ELF-1 (cell line): ENCODE results near the gene MIB1.
A peak's percentile ranks its signal among the peaks of the same experiment; 100 is the strongest.

Experiments
- DNase-seq: peaks from one replicate; pipeline ENCODE4 v3.0.0-alpha.2; 2016; ENCODE audit warnings: low read depth, low spot score

MIB1 gene

DNA sequence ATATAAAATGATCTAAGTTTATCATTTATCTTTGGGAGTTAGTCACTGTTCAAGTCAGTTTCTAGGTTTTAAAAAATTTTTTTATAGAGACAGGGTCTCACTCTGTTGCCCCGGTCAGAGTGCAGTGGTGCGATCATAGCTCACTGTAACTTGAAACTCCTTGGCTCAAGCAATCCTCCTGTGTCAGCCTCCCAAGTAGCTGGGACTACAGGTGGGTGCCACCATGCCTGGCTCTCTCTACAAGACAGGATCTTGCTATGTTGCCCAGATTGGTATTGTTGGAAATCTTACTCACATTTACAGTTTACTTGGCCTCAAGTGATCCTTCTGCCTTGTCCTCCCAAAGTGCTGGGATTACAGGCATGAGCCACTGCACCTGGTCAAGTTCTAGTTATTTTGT, 74.5 kb downstream of the MIB1 start:
- DNase-seq: no peak

DNA sequence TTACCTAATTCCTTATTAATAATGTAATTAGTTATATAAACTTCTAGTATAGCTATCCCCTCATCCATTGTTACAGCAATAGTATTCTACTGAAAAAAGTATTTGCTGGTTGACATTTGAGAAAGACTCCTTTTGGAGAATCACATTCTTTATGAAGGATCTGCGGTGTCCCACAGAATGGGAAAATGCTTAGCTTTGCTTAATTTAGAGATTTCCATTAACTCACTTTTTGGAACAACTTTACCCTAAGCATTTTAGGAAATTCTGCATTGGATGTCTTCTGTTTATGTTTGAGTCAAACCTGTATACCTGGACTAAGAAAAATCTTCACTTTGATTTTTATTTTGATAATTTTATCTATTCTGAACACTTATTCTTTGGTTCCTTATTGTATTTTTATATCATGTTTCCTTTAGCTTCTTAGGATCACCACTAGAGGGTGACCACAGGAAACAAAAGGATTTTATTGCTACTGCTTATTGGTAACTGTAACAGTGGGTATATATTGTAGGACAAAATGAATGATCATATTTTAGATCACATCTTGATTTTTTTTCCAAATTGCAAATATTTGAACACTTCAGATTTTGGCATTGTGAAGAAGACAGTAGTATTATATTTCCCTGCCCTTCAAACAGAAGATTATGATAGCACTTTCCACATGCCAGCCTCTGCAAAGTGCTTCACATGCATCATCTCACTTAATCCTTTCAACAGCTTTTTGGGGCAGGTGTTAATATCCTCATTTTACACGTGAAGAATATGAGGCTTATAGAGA, 79.6 kb downstream of the MIB1 start:
- no peak for DNase-seq

DNA sequence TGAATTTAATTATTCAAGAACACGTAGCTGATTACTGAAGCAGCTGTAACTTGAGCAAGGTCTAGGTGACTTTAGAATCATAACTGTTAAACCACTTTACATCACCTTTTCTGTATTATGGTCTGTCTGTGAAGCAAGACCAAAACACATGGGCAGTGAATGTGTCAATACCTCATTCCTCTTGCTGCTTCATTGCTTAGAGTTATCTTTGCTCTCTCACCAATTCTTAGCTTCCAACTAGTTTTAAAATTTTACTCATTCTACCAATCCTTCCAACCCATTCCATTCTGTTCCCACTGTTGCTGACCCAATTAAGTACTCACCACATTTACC, 80.2 kb downstream of the MIB1 start:
- DNase-seq: no peak

DNA sequence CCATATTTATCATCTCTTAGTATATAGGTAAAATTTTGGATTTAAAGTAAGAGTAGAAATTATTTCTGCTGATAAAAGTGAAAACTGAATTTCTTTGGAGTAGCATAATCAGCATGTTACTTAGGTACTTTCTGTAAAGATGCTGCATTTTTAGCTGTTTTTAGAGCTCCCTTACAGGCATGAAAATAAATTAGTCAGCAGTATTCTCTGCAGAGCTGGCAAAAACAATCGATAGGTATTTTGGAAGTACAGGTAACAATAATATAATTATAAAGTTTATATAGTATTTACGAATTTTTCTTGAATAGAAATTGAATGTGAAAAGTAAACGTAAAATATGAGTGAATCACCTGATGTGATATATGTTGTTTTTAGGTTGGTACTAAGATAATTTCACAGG, 83.3 kb downstream of the MIB1 start:
- DNase-seq: no peak

DNA sequence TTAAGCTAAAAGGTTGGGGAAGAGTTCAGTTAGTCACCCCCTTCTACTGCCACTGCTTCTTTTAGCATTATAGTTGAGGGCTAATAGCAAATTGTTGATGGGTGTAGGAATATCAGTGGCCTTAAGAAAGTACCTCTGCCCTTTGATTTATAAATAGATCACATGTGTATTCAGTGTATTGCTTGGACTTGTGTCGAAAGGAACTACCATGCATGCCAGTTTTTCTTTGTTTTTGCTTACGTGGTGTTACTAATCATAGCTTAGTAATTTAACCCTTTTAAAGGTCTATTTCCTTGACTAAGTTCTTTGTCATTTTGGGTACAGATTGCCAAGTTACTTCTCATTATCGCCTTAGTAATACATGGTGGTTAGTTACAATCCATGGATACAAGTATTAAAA, 85.6 kb downstream of the MIB1 start:
- DNase-seq: no peak

DNA sequence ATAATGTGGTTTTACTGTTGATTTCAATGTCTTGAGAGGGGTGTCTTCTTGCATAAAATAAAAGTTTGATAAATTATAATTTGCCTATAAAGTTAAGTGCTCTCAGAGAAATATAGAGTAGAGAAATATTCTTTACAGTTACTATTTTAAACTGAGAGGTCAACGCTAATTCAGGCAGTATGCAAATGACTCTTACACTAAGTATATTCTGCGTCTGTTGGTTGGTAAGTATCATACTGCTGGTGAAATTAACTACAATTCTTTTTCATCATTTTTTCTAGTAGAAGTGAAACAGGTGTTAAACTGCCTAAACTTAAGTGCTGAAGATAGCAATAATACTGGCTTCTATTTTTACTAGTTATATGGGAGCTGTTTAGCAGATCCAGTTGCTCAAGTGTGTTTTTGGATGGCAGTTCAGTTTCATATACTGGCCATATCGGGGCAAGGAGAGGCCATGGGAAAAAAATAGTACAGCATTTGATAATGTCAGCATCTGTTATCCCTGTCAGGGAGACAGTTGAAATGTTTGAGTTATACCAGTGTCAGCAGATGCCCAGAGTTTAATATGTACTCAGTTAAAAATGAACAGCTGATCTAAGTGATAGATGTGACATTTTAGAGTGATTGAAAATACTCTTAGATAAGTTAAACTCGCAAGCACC, 86.2 kb downstream of the MIB1 start:
- no peak for DNase-seq

DNA sequence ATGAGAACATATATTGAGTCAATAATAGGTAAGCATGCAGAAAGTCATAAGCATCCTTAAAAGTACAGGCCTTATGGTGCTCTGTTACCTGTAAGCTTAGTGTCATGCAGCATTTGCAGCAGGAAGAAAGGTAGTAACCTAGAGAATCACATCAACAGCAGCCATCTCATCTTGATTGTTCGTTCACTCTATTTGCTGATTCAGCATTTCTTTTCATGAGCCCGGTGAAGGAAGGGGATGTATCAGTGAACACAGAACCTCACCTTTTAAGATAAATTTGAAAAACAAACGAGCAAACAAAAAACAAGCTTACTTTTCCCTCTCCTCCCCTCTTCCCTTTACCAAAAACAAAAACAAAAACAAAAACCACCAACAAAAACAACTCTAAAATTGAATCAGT, 89.9 kb downstream of the MIB1 start:
- no peak for DNase-seq

DNA sequence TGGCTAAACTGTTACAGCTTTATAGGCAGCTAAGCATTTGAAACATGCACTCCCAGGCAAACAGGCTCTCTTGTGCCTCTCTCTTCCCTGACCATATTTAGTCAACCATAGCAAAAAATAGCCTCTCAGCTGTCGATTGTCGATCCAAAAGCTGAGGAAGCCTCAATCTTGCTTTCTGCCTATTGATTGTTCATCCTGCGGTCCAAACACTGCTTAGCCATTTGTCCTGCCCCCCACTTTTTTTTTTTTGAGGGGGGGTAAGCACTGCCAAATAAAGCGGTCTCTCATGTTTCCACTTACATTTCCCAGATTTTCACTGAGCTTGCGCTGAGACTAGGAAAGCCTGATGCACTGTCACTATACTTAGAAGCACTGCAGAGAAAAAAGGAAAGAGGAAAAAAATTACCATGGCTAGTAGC, 90.8 kb downstream of the MIB1 start:
- peak; percentile 7 for DNase-seq

DNA sequence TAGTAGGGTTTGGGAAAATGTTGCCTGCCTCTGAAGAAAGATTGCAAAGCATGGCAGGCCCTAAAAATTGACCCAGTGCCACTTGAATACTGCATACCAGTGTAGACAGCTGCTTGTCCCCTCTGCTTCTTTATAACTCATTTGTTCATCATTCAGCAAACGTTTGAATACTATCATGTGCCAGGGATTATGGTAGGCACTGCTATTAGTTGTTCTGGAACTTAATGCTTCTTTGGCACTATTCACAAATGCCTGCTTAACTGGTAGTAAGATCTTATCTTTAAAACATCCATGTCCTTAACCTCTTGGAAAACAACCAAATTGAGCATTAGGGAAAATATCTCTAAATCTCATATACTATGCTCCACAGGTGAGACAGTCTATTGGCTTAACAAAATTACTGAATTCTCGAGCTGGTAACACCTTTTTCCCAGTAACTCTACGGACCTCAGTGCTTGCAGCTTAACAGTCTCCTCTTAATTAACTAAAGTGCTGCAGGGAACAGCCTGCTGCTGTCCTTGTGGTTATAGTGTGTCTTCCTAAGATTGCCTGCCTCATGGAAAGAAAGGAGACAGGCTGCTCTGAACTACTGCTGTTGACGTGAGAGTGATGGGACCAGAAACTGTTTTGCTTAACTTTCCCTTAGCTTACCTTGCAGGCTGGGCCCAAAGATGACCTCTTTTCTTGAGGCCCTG, 93.2 kb downstream of the MIB1 start:
- DNase-seq: no peak

DNA sequence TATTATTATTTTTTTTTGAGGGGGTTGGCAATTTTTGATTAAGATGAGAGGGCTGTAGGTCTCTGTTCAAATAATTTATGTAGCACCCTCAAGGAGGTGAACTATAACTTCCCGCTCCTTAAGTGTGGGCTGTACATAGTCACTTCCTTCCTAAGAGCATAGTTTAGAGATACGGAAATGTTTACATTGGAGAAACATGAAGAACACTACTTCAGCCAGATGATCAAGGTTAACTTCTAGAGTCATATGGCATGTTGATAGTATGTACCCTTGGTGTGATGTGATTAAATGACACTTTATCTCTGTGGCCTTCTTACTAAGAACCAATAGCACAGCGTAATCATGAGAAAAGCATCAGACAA, 93.7 kb downstream of the MIB1 start:
- no peak for DNase-seq

DNA sequence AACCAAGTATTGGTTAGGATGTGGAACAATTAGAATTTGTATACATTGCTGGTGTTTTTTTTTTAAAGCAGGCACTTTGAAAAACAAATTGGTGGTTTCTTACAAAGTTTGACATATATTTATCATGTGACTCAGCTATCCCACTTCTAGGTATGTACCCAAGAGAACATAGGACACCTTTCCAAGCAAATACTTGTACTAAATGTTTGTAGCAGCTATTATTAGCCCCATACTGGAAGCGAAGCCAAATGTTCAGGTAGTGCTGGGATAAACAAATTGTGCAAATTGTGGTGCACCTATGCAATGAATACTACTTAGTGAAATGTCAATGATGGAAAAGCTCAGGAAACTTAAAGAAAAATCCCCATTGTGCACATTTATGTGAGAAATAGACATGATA, 101.0 kb downstream of the MIB1 start:
- DNase-seq: no peak

DNA sequence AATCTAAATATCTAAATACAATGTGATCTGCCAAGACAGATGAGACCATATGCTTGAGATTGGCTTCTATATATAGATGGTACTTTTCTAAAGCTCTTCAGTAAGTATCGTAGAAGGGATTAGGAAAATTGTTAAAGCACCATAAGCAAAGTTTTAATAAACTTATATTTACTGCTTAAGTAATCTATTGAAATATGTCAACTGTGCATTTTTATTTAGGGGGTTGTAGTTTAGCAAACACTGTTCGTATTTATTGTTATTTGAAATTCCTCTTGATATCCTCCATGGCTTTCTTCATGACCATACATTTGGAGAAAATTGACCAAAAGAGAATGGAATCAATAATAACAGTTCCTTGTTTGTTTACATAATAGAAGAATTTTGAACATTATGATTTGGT, 102.7 kb downstream of the MIB1 start:
- no peak for DNase-seq

DNA sequence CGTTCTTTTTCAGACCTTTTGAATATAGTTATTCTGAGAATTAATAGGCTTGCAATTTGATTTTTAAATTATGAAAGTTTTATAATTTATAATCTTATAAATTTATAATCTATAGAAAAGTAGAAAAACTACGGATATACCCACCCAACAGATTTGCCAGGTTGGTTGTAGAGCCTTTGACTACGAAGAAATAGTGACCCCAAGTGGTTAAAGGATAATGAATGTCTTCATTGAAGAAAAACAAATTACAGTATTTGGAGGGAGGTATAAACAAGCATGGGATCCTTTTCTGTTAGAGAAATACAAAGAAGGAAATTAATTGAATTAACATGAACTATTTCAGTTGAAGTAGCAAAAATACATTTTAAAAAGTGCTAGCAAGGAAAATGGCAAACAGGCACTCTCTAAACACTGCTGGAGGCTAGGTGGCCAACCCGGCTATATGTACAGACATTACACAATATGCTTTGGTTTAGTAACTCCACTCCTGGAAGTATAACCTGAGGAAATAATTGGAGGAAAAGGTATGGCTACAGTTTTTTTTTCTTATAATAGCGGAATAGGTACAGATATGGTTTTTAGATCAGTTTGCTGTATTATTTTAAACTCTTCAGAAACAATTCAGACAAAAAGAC, 110.9 kb downstream of the MIB1 start:
- DNase-seq: no peak

DNA sequence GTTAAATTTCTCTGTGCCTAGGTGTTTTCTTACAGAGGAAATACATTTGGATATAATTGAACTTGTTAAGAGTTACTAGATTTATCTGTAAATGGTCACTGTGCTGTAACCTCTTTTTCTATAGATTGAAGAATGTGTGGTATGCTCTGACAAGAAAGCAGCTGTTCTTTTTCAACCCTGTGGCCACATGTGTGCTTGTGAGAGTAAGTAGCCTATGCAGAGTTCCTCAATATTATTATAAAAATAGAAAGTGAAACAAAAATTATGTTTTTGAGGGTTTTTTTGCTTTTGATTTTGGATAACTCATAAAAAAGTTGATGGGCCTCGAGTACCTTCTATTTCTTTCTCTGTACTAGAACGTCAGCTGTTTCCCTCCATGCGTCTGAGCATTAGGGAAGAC, 112.4 kb downstream of the MIB1 start:
- no peak for DNase-seq

DNA sequence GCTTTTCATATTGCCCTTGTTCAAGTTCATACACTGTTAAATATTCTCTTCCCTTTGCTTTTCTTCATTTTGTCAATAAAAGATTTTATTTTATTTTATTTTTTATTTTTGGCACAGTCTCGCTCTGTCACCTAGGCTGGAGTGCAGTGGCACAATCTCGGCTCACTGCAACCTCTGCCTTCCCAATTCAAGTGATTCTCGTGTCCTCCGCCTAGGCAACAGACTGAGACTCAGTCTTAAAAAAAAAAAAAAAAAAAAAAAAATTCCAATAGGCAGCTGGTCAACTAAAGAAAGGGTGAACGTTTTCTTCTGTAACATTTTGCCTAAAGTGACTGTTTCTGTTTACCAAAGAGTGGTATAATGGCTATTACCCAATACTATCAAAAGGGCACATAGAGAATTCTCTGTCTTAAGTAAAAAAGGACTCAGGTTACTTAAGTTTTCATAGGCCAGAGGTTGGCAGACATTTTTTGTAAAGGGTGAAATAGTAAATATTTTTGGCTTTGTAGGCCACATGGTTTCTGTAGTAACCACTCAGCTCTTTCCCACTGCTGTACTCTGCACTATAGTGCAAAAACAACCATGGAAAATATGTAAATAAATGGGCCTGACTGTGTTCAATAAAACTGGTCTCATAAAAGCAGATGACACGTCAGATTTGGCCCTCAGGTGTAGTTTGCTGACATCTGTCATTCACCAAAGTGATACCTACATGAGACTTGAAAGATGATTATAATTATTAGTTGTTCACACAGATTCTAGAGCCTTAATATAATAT, 113.4 kb downstream of the MIB1 start:
- no peak for DNase-seq

DNA sequence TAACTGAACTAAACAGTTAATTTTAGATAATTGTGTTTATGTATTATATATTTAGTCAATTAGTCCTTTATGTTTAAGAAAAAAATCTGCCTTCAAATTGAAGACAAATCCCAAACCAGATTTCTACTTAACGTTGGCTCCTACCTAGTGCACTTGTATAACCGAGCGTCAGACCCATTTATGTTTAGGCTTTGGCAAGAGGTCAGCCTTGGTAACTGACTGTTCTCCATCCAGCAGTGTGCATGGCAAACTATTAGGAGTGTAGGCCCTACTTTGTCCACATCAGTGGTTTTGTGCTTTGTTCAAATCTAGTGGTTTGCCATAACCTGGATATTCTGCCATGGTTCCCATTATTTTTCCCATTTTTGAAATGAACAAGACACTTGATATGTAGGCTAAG, 114.8 kb downstream of the MIB1 start:
- no peak for DNase-seq

DNA sequence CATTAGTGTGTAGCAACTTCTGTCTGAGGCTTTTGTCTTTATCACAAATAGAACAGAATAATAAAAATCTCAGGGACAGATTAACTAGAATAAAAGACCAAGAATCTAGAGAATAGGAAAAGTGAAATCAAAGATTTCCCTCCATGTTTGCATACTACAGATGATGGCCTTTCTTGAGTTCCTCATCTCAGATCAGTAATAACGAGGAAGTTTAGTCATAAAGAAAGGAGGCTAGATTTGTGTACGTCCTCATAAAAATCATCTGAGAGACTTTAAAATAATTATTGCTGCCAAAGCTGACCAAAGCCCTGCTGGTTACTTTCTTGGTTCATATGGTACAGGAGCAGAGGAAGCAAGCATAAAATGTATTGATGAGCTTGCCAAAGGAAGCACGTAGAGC, 117.3 kb downstream of the MIB1 start:
- no peak for DNase-seq

DNA sequence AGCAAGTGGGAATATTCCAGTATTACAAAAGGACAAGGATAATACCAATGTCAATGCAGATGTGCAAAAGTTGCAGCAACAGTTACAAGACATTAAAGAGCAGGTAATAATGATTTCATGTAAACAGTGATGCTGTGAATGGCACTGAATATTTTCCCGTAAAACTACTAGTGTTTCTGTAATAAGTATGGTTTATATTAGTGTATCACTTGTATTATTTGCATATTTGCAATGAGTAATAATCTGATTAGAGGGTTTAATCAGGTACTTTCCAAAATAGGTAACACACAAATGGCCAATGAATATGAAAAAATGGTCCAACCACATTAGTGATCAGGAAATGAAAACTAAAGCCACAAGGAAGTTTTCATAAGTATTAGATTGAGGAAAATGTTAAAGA, 118.0 kb downstream of the MIB1 start:
- no peak for DNase-seq

DNA sequence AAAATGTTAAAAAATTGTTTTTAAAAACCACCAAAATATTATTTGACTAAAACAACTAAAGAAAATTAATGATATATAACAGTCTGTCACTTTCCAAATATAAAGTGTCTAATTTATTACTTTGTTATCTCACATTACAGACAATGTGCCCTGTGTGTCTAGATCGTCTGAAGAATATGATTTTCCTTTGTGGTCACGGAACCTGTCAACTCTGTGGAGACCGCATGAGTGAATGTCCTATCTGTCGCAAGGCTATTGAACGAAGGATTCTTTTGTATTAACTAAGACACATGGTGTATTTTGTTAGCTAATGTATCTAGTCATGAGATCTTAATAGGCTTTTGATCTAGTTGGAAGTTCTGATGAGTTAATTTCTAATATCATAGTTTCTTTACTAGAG, 123.8 kb downstream of the MIB1 start:
- DNase-seq: no peak

DNA sequence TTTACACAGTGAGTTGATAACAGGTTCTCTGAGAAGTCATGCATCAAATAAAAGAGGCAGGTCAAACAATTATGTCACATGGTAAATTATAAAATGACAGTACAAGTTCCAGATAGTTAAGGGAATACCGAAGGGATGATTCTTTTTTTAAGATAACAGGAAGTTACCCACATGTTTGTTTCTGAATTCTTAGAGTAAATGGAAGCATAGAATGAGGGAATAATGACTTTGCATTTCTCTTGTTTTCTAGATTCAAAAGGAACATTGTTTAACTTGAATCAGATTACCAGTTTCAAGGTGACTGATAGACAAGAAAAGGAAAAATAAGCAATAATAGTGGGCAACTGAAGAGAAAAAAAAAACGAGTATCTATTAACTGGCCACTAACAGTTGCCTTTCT, 124.5 kb downstream of the MIB1 start:
- DNase-seq: no peak

DNA sequence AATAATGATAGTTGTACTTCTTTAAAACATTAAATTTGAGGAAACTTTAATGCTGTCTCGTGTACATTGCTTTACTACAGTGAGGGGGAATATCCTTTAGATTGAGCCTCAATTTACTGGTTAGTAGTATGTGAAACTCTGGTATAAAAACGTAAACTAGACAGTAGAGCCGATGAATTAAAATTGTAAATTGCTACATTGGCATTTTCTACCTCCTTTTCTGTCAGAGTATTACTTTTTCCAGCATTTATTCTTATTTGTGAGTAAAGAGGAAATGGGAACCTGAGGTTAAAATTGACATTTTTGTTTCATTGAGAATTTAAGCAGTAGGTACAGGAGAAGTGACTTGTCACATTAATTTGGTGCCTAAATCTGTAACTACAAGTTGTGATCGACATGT, 128.2 kb downstream of the MIB1 start:
- DNase-seq: no peak

DNA sequence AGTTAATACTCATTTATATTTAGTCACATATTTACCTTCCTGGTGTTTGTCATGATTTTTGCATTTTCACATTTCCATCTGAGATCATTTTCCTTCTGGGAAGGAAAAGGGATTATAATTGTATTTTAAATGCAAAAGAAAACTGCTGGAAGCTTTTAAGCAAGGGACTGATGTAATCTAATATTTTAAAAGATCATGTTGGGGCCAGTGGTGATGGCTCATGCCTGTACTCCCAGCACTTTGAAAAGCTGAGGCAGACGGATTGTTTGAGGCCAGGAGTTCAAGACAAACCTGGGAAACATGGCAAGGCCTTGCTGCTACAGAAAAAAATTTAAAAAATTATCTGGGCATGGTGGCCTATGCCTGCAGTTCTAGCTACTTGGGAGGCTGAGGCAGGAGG, 149.0 kb downstream of the MIB1 start:
- no peak for DNase-seq
